Measurements from ENCODE around the gene EXOG.

EXOG gene

DNA sequence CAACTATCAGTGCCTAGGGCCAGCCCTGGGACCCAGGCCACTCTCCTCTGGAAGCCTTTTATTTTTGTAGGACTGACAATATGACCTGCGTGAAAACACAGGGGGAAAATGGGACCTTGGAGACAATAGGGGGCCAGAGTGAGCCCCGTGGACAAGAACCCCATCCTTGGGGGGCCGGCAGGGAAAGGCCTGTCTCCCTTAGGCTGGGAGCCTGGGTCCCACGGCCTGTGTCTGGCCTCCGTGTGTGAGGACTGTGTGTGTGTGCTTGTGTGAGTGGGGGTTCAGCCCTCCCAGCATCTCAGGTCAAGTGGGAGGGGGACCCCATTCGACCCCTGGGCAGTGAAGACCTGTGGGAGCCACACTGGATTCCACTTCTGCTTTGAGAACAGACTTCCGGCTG is 53.3 kb downstream of the EXOG start:
- H3K27ac ChIP-seq (ENCODE audit: low read depth, low read length), result no peak overlapping the region
- H3K27me3 ChIP-seq (ENCODE audit: low read length), result no peaks in the 10 kb centered on the region

DNA sequence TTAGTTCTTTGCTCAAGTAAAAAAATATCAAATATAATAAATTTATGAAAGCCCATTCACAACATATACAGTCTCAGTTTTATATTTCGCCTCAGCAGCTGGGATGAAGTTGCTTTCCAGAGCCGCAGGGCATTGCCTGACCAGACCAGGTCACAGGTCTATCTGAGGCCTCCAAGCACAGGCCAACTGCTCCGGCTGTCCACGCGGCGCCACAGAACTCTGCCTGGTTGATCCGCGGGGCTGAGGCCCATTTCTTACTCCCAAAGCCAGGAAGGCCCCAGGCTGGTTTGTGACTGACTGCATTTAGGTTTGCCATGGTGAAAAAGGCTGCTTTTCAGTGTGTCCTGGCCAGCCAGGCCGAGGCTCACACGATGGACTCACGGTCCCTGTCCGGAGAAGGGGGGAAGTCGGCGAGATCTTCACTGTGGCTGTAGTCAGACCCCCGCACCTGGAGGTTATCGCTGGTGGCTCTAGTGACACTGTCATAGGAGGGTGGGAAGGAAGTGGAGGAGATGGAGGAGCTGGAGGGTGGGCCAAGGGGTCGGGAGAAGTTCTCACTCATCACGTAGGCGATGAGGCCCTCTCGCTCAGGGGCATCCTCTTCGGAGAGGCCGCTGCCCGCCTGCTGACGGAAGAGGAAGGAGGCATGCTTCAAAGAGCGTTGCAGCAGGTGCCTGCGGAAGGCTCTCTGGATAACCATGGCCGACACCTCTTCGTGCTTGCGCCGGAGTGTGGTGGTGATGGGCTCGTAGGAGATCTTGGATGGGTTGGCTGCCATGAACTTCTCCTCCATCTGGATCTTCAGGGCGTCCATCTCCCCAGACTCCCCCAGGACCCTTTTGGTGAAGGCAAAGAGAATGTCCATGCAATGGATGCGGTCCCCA is 54.1 kb downstream of the EXOG start:
- H3K79me2 ChIP-seq (ENCODE audit: insufficient read depth, low read length), result no peaks in the 10 kb centered on the region
- H3K9me3 ChIP-seq (ENCODE audit: insufficient read depth, low read length), result no peaks in the 10 kb centered on the region
- H3K4me3 ChIP-seq (ENCODE audit: insufficient read depth, low read length, poor library complexity, severe bottlenecking), result no peak overlapping the region
- no peak overlapping the region for H3K4me2 ChIP-seq (ENCODE audit: low read depth, low read length, poor library complexity, severe bottlenecking)
- no peak overlapping the region for H2AFZ ChIP-seq (ENCODE audit: low read depth, low read length, severe bottlenecking)
- no peak overlapping the region for H3K27ac ChIP-seq (ENCODE audit: low read depth, low read length)
- TF ChIP-seq EZH2phosphoT487 (conservative IDR thresholded peaks at IDR 0.05; ENCODE audit: low read length), result no peak
- TF ChIP-seq, protein P1, sequence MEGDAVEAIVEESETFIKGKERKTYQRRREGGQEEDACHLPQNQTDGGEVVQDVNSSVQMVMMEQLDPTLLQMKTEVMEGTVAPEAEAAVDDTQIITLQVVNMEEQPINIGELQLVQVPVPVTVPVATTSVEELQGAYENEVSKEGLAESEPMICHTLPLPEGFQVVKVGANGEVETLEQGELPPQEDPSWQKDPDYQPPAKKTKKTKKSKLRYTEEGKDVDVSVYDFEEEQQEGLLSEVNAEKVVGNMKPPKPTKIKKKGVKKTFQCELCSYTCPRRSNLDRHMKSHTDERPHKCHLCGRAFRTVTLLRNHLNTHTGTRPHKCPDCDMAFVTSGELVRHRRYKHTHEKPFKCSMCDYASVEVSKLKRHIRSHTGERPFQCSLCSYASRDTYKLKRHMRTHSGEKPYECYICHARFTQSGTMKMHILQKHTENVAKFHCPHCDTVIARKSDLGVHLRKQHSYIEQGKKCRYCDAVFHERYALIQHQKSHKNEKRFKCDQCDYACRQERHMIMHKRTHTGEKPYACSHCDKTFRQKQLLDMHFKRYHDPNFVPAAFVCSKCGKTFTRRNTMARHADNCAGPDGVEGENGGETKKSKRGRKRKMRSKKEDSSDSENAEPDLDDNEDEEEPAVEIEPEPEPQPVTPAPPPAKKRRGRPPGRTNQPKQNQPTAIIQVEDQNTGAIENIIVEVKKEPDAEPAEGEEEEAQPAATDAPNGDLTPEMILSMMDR (IDR thresholded peaks at IDR 0.05; ENCODE audit: insufficient read depth, low read length, poor library complexity, severe bottlenecking), result no peak
- H3F3A ChIP-seq (ENCODE audit: insufficient read depth), result no peaks in the 10 kb centered on the region
- H3K9me2 ChIP-seq (replicated peaks; ENCODE audit: insufficient read depth, low read length), result no peaks in the 10 kb centered on the region
- no peaks in the 10 kb centered on the region for H4K20me1 ChIP-seq (ENCODE audit: low read depth, low read length)
- no peaks in the 10 kb centered on the region for H3K36me3 ChIP-seq (ENCODE audit: low read length)
- H3K27me3 ChIP-seq (ENCODE audit: low read length), result no peaks in the 10 kb centered on the region
- H3K9ac ChIP-seq (ENCODE audit: low read length), result no peak overlapping the region

More for the DNA sequence above, 53.3 kb downstream of the EXOG start:
- H3K79me2 ChIP-seq (ENCODE audit: insufficient read depth, low read length), result no peaks in the 10 kb centered on the region
- no peaks in the 10 kb centered on the region for H3K36me3 ChIP-seq (ENCODE audit: low read length)
- H3K9me3 ChIP-seq (ENCODE audit: insufficient read depth, low read length), result no peaks in the 10 kb centered on the region
- H3K4me3 ChIP-seq (ENCODE audit: insufficient read depth, low read length, poor library complexity, severe bottlenecking), result no peak overlapping the region
- H4K20me1 ChIP-seq (ENCODE audit: low read depth, low read length), result no peaks in the 10 kb centered on the region
- no peaks in the 10 kb centered on the region for H3F3A ChIP-seq (ENCODE audit: insufficient read depth)
- no peak overlapping the region for H2AFZ ChIP-seq (ENCODE audit: low read depth, low read length, severe bottlenecking)
- no peak overlapping the region for H3K4me2 ChIP-seq (ENCODE audit: low read depth, low read length, poor library complexity, severe bottlenecking)
- H3K9me2 ChIP-seq (replicated peaks; ENCODE audit: insufficient read depth, low read length), result no peaks in the 10 kb centered on the region
- H3K9ac ChIP-seq (ENCODE audit: low read length), result no peak overlapping the region
- TF ChIP-seq EZH2phosphoT487 (conservative IDR thresholded peaks at IDR 0.05; ENCODE audit: low read length), result no peak
- TF ChIP-seq, protein P1 (IDR thresholded peaks at IDR 0.05; ENCODE audit: insufficient read depth, low read length, poor library complexity, severe bottlenecking), result no peak

DNA sequence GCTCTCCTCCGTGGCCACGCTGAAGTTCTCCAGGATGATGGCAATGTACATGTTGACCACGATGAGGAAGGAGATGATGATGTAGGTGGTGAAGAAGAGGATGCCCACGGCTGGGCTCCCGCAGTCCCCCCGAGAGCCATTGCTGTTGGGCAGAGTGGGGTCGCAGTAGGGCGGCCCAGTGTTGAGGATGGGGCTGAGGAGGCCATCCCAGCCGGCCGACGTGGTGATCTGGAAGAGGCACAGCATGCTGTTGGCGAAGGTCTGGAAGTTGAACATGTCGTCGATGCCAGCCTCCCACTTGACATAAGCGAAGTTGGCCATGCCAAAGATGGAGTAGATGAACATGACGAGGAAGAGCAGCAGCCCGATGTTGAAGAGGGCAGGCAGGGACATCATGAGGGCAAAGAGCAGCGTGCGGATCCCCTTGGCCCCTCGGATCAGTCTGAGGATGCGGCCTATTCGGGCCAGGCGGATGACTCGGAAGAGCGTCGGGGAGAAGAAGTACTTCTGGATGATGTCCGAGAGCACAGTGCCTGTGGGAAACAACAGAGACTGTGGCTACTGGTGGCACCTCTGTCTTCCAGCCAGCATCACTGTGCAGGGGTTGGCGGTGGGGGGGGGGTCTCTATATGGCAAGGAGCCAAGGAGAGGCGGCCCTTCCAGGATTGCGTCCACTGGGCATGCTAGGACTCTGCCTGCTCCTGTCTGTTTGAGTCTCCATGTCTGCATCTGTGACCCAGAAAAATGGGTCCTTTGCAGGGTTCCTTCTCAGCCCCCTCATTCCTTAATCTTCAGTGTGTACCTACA is 55.1 kb downstream of the EXOG start:
- H3K79me2 ChIP-seq (ENCODE audit: insufficient read depth, low read length), result no peaks in the 10 kb centered on the region
- no peak overlapping the region for H3K9ac ChIP-seq (ENCODE audit: low read length)
- H3K4me2 ChIP-seq (ENCODE audit: low read depth, low read length, poor library complexity, severe bottlenecking), result no peak overlapping the region
- TF ChIP-seq EZH2phosphoT487 (conservative IDR thresholded peaks at IDR 0.05; ENCODE audit: low read length), result no peak
- TF ChIP-seq, protein P1 (IDR thresholded peaks at IDR 0.05; ENCODE audit: insufficient read depth, low read length, poor library complexity, severe bottlenecking), result no peak
- H3K27me3 ChIP-seq (ENCODE audit: low read length), result no peaks in the 10 kb centered on the region
- no peaks in the 10 kb centered on the region for H3K9me2 ChIP-seq (replicated peaks; ENCODE audit: insufficient read depth, low read length)
- no peak overlapping the region for H3K4me3 ChIP-seq (ENCODE audit: insufficient read depth, low read length, poor library complexity, severe bottlenecking)
- H3F3A ChIP-seq (ENCODE audit: insufficient read depth), result no peaks in the 10 kb centered on the region
- H2AFZ ChIP-seq (ENCODE audit: low read depth, low read length, severe bottlenecking), result no peak overlapping the region
- no peaks in the 10 kb centered on the region for H3K9me3 ChIP-seq (ENCODE audit: insufficient read depth, low read length)
- no peaks in the 10 kb centered on the region for H3K36me3 ChIP-seq (ENCODE audit: low read length)
- H3K27ac ChIP-seq (ENCODE audit: low read depth, low read length), result no peak overlapping the region
- no peaks in the 10 kb centered on the region for H4K20me1 ChIP-seq (ENCODE audit: low read depth, low read length)

All from SU-DHL-6 (cell line).